Fibroblast of mammary gland (primary cell): ENCODE measurements around the gene CCR5AS.
"Not testable (repeated sequence)": the region's sequence is repeated elsewhere in the genome, so short reads cannot be mapped to it uniquely, and the experiment has no call there.

Experiments used
- DNase-seq: peaks from one replicate; pipeline ENCODE4 v3.0.0-alpha.2; 2010; ENCODE audit warnings: low read depth
- H3K4me3 ChIP-seq: 2 replicates; pipeline ENCODE4 v1.5.1; 2011; ENCODE audit warnings: low read depth, mild to moderate bottlenecking, low read length, moderate library complexity; ENCODE audit not compliant: control insufficient read depth
- CTCF ChIP-seq: conservative IDR thresholded peaks from 2 replicates; pipeline ENCODE4 v1.5.1; 2011; ENCODE audit warnings: low read depth, low read length, inconsistent platforms; ENCODE audit not compliant: control insufficient read depth, insufficient read depth

Gene CCR5AS

GRCh38 chr3:46409739-46410489, 3.0 kb upstream of the CCR5AS start:
- no peak for DNase-seq
- no peak for TF ChIP-seq CTCF
- no peak overlapping the region for H3K4me3 ChIP-seq

- H3K4me3 ChIP-seq, result no peak overlapping the region
- no peak for DNase-seq
- no peak for TF ChIP-seq CTCF
Measured at GRCh38 chr3:46408853-46409252, 2.0 kb upstream of the CCR5AS start.

GRCh38 chr3:46407970-46408369, 1.1 kb upstream of the CCR5AS start:
- H3K4me3 ChIP-seq, result no peak overlapping the region
- no peak for TF ChIP-seq CTCF

GRCh38 chr3:46406443-46406787, 451 bp downstream of the CCR5AS start:
- DNase-seq, result no peak
- TF ChIP-seq CTCF, result no peak
- no peak overlapping the region for H3K4me3 ChIP-seq

More at GRCh38 chr3:46407970-46408369, 1.1 kb upstream of the CCR5AS start:
- no peak for DNase-seq

GRCh38 chr3:46405301-46406019, 1.4 kb downstream of the CCR5AS start:
- no peak overlapping the region for H3K4me3 ChIP-seq
- DNase-seq, result no peak
- TF ChIP-seq CTCF, result no peak

- DNase-seq, H3K4me3 ChIP-seq: not testable (repeated sequence)
Measured at GRCh38 chr3:46402902-46403301, 4.0 kb downstream of the CCR5AS start.

GRCh38 chr3:46401579-46401978, 5.3 kb downstream of the CCR5AS start:
- DNase-seq, result no peak
- no peak overlapping the region for H3K4me3 ChIP-seq
- no peak for TF ChIP-seq CTCF
